Osteocyte (in vitro differentiated cells): ENCODE measurements around the gene CCL1. TPM values are rescaled to one million over a fixed set of nuclear protein-coding genes. Genes with fewer than 3 reads are reported as not detected.

Experiments
- DNase-seq: peaks from one replicate; pipeline ENCODE4 v3.0.0; 2021; ENCODE audit warnings: mixed read lengths; ENCODE audit not compliant: unreplicated experiment; ENCODE audit errors: extremely low spot score
- H3K27ac Mint-ChIP-seq: one replicate; pipeline ENCODE4 v1.8.0; 2021; ENCODE audit warnings: mild to moderate bottlenecking, mixed read lengths; ENCODE audit not compliant: unreplicated experiment
- H3K27me3 Mint-ChIP-seq: one replicate; pipeline ENCODE4 v1.8.0; 2021; ENCODE audit warnings: mixed read lengths; ENCODE audit not compliant: unreplicated experiment
- H3K36me3 Mint-ChIP-seq: one replicate; pipeline ENCODE4 v1.8.0; 2021; ENCODE audit warnings: mixed read lengths; ENCODE audit not compliant: unreplicated experiment
- H3K4me1 Mint-ChIP-seq: one replicate; pipeline ENCODE4 v1.8.0; 2021; ENCODE audit warnings: mixed read lengths; ENCODE audit not compliant: unreplicated experiment
- H3K4me3 Mint-ChIP-seq: one replicate; pipeline ENCODE4 v1.8.0; 2021; ENCODE audit warnings: mild to moderate bottlenecking, moderate library complexity, mixed read lengths; ENCODE audit not compliant: unreplicated experiment
- H3K9me3 Mint-ChIP-seq: one replicate; pipeline ENCODE4 v1.8.0; 2021; ENCODE audit warnings: mixed read lengths; ENCODE audit not compliant: unreplicated experiment
- CTCF ChIP-seq: fragments of 200-600 bp; sonication (generic); IDR thresholded peaks from 2 replicates; pipeline ENCODE4 v1.5.0; 2021; ENCODE audit warnings: antibody characterized with exemption, mild to moderate bottlenecking, moderate library complexity
- total RNA-seq: library from RNA; stranded (reverse); gene quantifications from 2 replicates; pipeline ENCODE4 v1.2.1, GENCODE V29; 2021

CCL1 gene
- total RNA-seq, 1 donor from 2014 or later = not detected

- no peak overlapping the region for H3K4me3 Mint-ChIP-seq
- no peak overlapping the region for H3K27ac Mint-ChIP-seq
- TF ChIP-seq CTCF = no peak
- no peaks in the 10 kb centered on the region for H3K36me3 Mint-ChIP-seq
- H3K4me1 Mint-ChIP-seq = peaks cover 50% of the 10 kb centered on the region
- H3K27me3 Mint-ChIP-seq = peaks cover 4% of the 10 kb centered on the region
- DNase-seq = no peak
- no peaks in the 10 kb centered on the region for H3K9me3 Mint-ChIP-seq
These were observed 51.7 kb downstream of the CCL1 start for GRCh38 chr17:34311291-34311690.

Other genes starting within 250 kb of the CCL1 start
- 50.3 and 59.3 TPM in 2 replicates for gene CCL2, start 107.9 kb downstream of the CCL1 start, total RNA-seq
- gene CCL7, start 93.0 kb downstream of the CCL1 start, total RNA-seq = not detected in 2 replicates
- gene CCL11, start 77.5 kb downstream of the CCL1 start, total RNA-seq = not detected in 2 replicates
- not detected in 2 replicates for gene CCL8, start 43.8 kb downstream of the CCL1 start, total RNA-seq
- not detected in 2 replicates for gene CCL13, start 6.8 kb downstream of the CCL1 start, total RNA-seq
- not detected in 2 replicates for gene TMEM132E, start 216.3 kb upstream of the CCL1 start, total RNA-seq